SIG-M5 (cell line): ENCODE results near the gene DNAJC17.
A peak's percentile ranks its signal among the peaks of the same experiment; 100 is the strongest.

Experiments used
- DNase-seq: peaks from one replicate; lab custom pipeline; 2025; lab: John Stamatoyannopoulos, UW

DNAJC17 gene

GRCh38 chr15:40789999-40790398, 17.3 kb downstream of the DNAJC17 start:
- no peak for DNase-seq

GRCh38 chr15:40789119-40789518, 18.2 kb downstream of the DNAJC17 start:
- DNase-seq, result no peak

- DNase-seq, result no peak
Observed at GRCh38 chr15:40787991-40788390, 19.3 kb downstream of the DNAJC17 start.

GRCh38 chr15:40787344-40787841, 19.9 kb downstream of the DNAJC17 start:
- DNase-seq, result peak; percentile 8

GRCh38 chr15:40785814-40786213, 21.5 kb downstream of the DNAJC17 start:
- no peak for DNase-seq

GRCh38 chr15:40785164-40785563, 22.1 kb downstream of the DNAJC17 start:
- no peak for DNase-seq

- no peak for DNase-seq
Observed at GRCh38 chr15:40782609-40783227, 24.6 kb downstream of the DNAJC17 start.

- no peak for DNase-seq
Observed at GRCh38 chr15:40776537-40777141, 30.6 kb downstream of the DNAJC17 start.

GRCh38 chr15:40775740-40776536, 31.3 kb downstream of the DNAJC17 start:
- no peak for DNase-seq

GRCh38 chr15:40775007-40775406, 32.3 kb downstream of the DNAJC17 start:
- DNase-seq, result no peak

GRCh38 chr15:40773902-40774301, 33.4 kb downstream of the DNAJC17 start:
- no peak for DNase-seq

- DNase-seq, result no peak
Observed at GRCh38 chr15:40773496-40773895, 33.8 kb downstream of the DNAJC17 start.

- no peak for DNase-seq
Observed at GRCh38 chr15:40772014-40772413, 35.3 kb downstream of the DNAJC17 start.

- DNase-seq, result no peak
Observed at GRCh38 chr15:40771242-40771641, 36.0 kb downstream of the DNAJC17 start.

- DNase-seq, result no peak
Observed at GRCh38 chr15:40770147-40770721, 37.0 kb downstream of the DNAJC17 start.

- DNase-seq, result no peak
Observed at GRCh38 chr15:40769274-40770146, 37.8 kb downstream of the DNAJC17 start, which contains the start of gene C15orf62. C15orf62 (plus strand) TSS chr15:40769980; CDS start chr15:40770496, 516 bp downstream.

- DNase-seq, result no peak
Observed at GRCh38 chr15:40768521-40769273, 38.6 kb downstream of the DNAJC17 start.

GRCh38 chr15:40767838-40768500, 39.3 kb downstream of the DNAJC17 start:
- DNase-seq, result no peak

- DNase-seq, result no peak
Observed at GRCh38 chr15:40766906-40767837, 40.1 kb downstream of the DNAJC17 start.
